GM21367 (cell line): ENCODE data around the gene ZNF175.
"Not testable (repeated sequence)": the region's sequence is repeated elsewhere in the genome, so short reads cannot be mapped to it uniquely, and the experiment has no call there.

Experiments
- ATAC-seq: cut with Tn5 transposase; IDR thresholded peaks from one replicate; pipeline ENCODE4 v1.9.1; 2021; ENCODE audit not compliant: unreplicated experiment

Gene ZNF175

GRCh38 chr19:51626675-51627074, 55.6 kb downstream of the ZNF175 start:
- ATAC-seq = no peak

- no peak for ATAC-seq
Measured at GRCh38 chr19:51627491-51628138, 56.5 kb downstream of the ZNF175 start.

DNA sequence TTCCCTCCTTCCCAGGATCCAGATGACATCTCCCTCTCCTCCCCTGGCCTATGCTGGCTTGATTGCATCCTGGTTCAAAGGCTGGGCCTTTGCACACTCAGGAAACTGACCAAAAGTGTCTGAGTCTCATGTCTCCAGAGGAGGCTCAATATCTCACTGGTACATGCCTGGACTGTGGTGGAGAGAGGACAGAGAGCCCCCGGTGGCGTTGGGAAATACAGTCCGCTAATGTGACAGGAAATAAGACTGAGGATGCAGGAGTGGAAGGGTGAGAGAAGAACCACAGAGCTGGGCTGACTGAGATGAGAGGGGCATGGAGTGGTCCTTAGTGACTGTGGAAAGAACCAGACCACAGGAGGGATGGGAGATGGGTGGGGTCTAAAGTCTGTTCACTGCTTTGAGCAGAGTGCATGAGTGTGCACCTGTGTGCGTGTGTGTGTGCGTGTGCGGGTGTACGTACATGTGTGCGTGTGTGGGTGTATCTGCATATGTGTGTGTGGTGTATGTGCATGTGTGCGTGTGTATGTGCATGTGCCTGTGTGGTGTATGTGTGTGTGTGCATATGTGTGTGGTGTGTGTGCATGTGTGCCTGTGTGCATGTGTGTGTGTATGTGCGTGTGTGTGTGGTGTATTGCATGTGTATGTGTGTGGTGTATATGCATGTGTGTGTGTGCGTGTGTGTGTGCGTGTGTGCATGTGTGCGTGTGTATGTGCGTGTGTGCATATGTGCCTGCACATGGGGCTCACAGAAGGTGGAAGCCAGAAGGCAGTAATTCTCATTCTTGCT, 57.3 kb downstream of the ZNF175 start:
- ATAC-seq = no peak

DNA sequence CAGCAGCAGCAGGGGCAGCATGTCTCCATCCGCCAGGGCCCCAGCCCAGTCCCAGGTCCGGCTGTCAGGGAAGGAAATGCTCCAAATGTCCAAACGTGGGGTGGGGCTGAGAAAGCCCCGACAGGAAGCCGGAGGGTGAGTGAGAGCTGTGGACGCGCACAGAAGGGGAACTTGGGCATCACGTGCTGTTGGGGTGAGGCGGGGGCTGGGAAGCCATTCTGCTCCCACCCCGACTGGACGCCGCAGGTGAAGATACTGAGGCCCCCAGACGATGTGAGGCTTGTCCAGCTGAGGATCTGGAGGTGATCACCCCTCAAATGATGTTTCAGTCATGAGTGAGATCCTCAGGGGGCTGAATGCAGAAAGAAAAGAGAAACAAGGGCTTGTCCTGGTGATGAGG, 59.2 kb downstream of the ZNF175 start, which contains the start of gene SIGLEC5:
Gene SIGLEC5 (minus strand): TSS at position 87 of the 400 bp plus-strand sequence. CDS start 66 bp downstream, at position 21.
- ATAC-seq = not testable (repeated sequence)

GRCh38 chr19:51632126-51632525, 61.0 kb downstream of the ZNF175 start:
- no peak for ATAC-seq

- ATAC-seq = no peak
Measured at GRCh38 chr19:51637362-51637978, 66.4 kb downstream of the ZNF175 start.

GRCh38 chr19:51639916-51640315, 68.8 kb downstream of the ZNF175 start:
- ATAC-seq = no peak

DNA sequence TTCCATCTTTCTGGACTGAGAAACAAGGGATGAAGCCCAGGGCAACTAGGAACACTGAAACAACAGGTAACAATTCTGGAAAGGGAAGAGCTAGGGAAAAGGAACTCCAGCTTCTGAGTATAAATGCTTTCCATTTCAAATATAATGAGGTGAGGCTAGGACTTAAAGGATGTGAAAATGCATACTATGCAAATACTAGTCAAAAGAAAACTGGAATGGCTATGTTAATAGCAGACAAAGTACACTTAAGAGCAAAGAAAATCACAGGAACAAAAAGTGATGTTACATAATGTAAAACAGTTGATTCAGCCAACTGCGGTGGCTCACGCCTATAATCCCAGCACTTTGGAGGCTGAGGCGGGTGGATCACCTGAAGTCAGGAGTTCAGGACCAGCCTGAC, 69.3 kb downstream of the ZNF175 start:
- ATAC-seq = no peak

DNA sequence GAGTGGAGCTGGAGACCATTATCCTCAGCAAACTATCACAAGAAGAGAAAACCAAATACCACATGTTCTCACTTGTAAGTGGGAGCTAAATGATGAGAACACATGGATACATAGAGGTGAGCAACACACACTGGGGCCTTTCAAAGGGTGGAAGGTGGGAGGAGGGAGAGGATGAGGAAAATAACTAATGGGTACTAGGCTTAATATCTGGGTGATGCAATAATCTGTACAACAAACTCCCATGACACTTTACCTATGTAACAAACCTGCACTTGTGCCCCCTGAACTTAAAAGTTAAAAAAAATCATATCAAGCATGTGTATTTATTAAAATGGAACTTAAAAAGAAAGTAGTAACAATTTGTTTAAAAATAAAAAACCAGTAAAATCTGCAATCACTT, 70.6 kb downstream of the ZNF175 start:
- no peak for ATAC-seq
